IMR-90 (cell line): ENCODE data around the gene MPST. TPM values are rescaled to one million over a fixed set of nuclear protein-coding genes. Genes with fewer than 3 reads are reported as not detected.

Source experiments
- ATAC-seq: fragments of 200-7000 bp; cut with Tn5 transposase; 2 replicates; pipeline ENCODE4 v1.9.1; 2020; ENCODE audit warnings: low read depth, mild to moderate bottlenecking, moderate library complexity
- BruUV-seq: library from RNA; stranded (reverse); fragments of 400-500 nt; replicated peaks from 2 replicates; lab custom pipeline; 2021; lab: Mats Ljungman, UMichigan
- CTCF ChIA-PET: fragments of 300-600 bp; formaldehyde crosslinking; extraction: SDS; loops from one replicate; lab custom pipeline; 2021; ENCODE audit warnings: antibody characterized with exemption; lab: Yijun Ruan, JAX
- POLR2A ChIA-PET: fragments of 300-600 bp; sonication (Branson Sonifier 250); formaldehyde crosslinking; loops from one replicate; lab custom pipeline; 2022; ENCODE audit warnings: antibody characterized with exemption; ENCODE audit not compliant: unreplicated experiment; lab: Charles Lee
- DNase-seq: peaks from one replicate; pipeline ENCODE4 v3.0.0; 2013
- H2AFZ ChIP-seq: replicated peaks from 2 replicates; pipeline ENCODE3; 2013; ENCODE audit warnings: low read length, mild to moderate bottlenecking; ENCODE audit not compliant: poor library complexity
- H2AK5ac ChIP-seq: 2 replicates; pipeline ENCODE4 v1.6.1; 2013; ENCODE audit warnings: low read depth, low read length, inconsistent platforms
- H2AK9ac ChIP-seq: replicated peaks from 2 replicates; pipeline ENCODE3; 2013; ENCODE audit warnings: mild to moderate bottlenecking, low read depth, low read length, moderate library complexity; ENCODE audit not compliant: poor library complexity
- H2BK120ac ChIP-seq: 2 replicates; pipeline ENCODE4 v1.6.1; 2013; ENCODE audit warnings: low read depth, low read length, inconsistent platforms
- H2BK15ac ChIP-seq: 3 replicates; pipeline ENCODE4 v1.6.1; 2013; ENCODE audit warnings: low read depth, low read length, inconsistent platforms
- H2BK20ac ChIP-seq: 2 replicates; pipeline ENCODE4 v1.6.1; 2013; ENCODE audit warnings: low read depth, mild to moderate bottlenecking, inconsistent platforms, low read length, moderate library complexity
- H2BK5ac ChIP-seq: 2 replicates; pipeline ENCODE4 v1.6.1; 2013; ENCODE audit warnings: mild to moderate bottlenecking, low read depth, low read length, inconsistent platforms; ENCODE audit not compliant: poor library complexity, severe bottlenecking
- H3K14ac ChIP-seq: replicated peaks from 2 replicates; pipeline ENCODE4 v1.6.1; 2013; ENCODE audit warnings: low read depth, low read length, inconsistent platforms
- H3K18ac ChIP-seq: 2 replicates; pipeline ENCODE4 v1.6.1; 2013; ENCODE audit warnings: low read depth, low read length, control low read depth
- H3K23ac ChIP-seq: 2 replicates; pipeline ENCODE4 v1.6.1; 2013; ENCODE audit warnings: low read depth, low read length, inconsistent platforms
- H3K27ac ChIP-seq: 2 replicates; pipeline ENCODE4 v1.5.1; 2013; ENCODE audit warnings: mild to moderate bottlenecking, control low read depth, low read length; ENCODE audit not compliant: insufficient read depth
- H3K27me3 ChIP-seq: 2 replicates; pipeline ENCODE4 v1.6.1; 2013; ENCODE audit warnings: low read length; ENCODE audit not compliant: control insufficient read depth, insufficient read depth
- H3K36me3 ChIP-seq: 2 replicates; pipeline ENCODE4 v1.6.1; 2013; ENCODE audit warnings: low read length, mixed read lengths; ENCODE audit not compliant: control insufficient read depth, insufficient read depth
- H3K4ac ChIP-seq: 2 replicates; pipeline ENCODE4 v1.6.1; 2013; ENCODE audit warnings: low read depth, low read length, inconsistent platforms
- H3K4me1 ChIP-seq: 2 replicates; pipeline ENCODE4 v1.6.1; 2013; ENCODE audit warnings: low read length, mixed read lengths; ENCODE audit not compliant: control insufficient read depth, insufficient read depth
- H3K4me2 ChIP-seq: 2 replicates; pipeline ENCODE4 v1.6.1; 2013; ENCODE audit warnings: low read depth, mild to moderate bottlenecking, control low read depth, low read length, moderate library complexity
- H3K4me3 ChIP-seq: 2 replicates; pipeline ENCODE4 v1.5.1; 2013; ENCODE audit warnings: low read depth, mild to moderate bottlenecking, control low read depth, low read length, moderate library complexity; ENCODE audit not compliant: insufficient read depth
- H3K56ac ChIP-seq: 2 replicates; pipeline ENCODE4 v1.6.1; 2013; ENCODE audit warnings: low read length, inconsistent platforms; ENCODE audit not compliant: insufficient read depth; ENCODE audit errors: extremely low read depth
- H3K79me1 ChIP-seq, 2 experiments: 2 replicates each; pipeline ENCODE4 v1.6.1; 2013; ENCODE audit warnings: low read length in 2 of 2, inconsistent platforms in 1 of 2, low read depth in 1 of 2
- H3K9ac ChIP-seq: 2 replicates; pipeline ENCODE4 v1.6.1; 2013; ENCODE audit warnings: low read depth, low read length, control low read depth
- H3K9me1 ChIP-seq: 2 replicates; pipeline ENCODE4 v1.6.1; 2013; ENCODE audit warnings: low read length, inconsistent platforms; ENCODE audit not compliant: insufficient read depth
- H3K9me3 ChIP-seq: 2 replicates; pipeline ENCODE4 v1.6.1; 2013; ENCODE audit warnings: low read length; ENCODE audit not compliant: control insufficient read depth, insufficient read depth
- H4K20me1 ChIP-seq: 2 replicates; pipeline ENCODE4 v1.6.1; 2013; ENCODE audit warnings: low read length, inconsistent platforms; ENCODE audit not compliant: insufficient read depth
- H4K5ac ChIP-seq: 2 replicates; pipeline ENCODE4 v1.6.1; 2013; ENCODE audit warnings: mild to moderate bottlenecking, low read depth, low read length, control low read depth
- H4K8ac ChIP-seq, 2 experiments: 2 replicates each; pipeline ENCODE4 v1.6.1; 2013; ENCODE audit warnings: low read depth in 2 of 2, low read length in 2 of 2, control low read depth in 1 of 2, inconsistent platforms in 1 of 2
- H4K91ac ChIP-seq: 2 replicates; pipeline ENCODE4 v1.6.1; 2013; ENCODE audit warnings: low read depth, low read length, inconsistent platforms; ENCODE audit not compliant: insufficient read depth
- BHLHE40 ChIP-seq: fragments of 150-350 bp; IDR thresholded peaks from 2 replicates; pipeline ENCODE4 v1.6.1; 2016; ENCODE audit warnings: mild to moderate bottlenecking, low read depth, low read length
- CEBPB ChIP-seq: IDR thresholded peaks from 2 replicates; pipeline ENCODE4 v1.6.1; 2012; ENCODE audit warnings: low read depth, low read length, improper control_type of control experiment
- CHD1 ChIP-seq: IDR thresholded peaks from 2 replicates; pipeline ENCODE4 v1.6.1; 2012; ENCODE audit warnings: low read depth, low read length, improper control_type of control experiment
- CTCF ChIP-seq: conservative IDR thresholded peaks from 2 replicates; pipeline ENCODE4 v1.5.1; 2012; ENCODE audit warnings: mild to moderate bottlenecking, low read depth, low read length, improper control_type of control experiment
- ELK1 ChIP-seq: fragments of 150-350 bp; IDR thresholded peaks from 2 replicates; pipeline ENCODE4 v1.6.1; 2016; ENCODE audit warnings: low read depth, mild to moderate bottlenecking, low read length, moderate library complexity, borderline replicate concordance
- FOS ChIP-seq: fragments of 150-350 bp; IDR thresholded peaks from 2 replicates; pipeline ENCODE4 v1.6.1; 2016; ENCODE audit warnings: low read depth, low read length
- MAFK ChIP-seq: IDR thresholded peaks from 2 replicates; pipeline ENCODE4 v1.6.1; 2012; ENCODE audit warnings: low read depth, low read length, improper control_type of control experiment
- MAZ ChIP-seq: IDR thresholded peaks from 2 replicates; pipeline ENCODE4 v1.6.1; 2012; ENCODE audit warnings: low read depth, mild to moderate bottlenecking, low read length, improper control_type of control experiment, moderate library complexity, borderline replicate concordance
- MXI1 ChIP-seq: IDR thresholded peaks from 2 replicates; pipeline ENCODE4 v1.6.1; 2012; ENCODE audit warnings: low read depth, mild to moderate bottlenecking, low read length, moderate library complexity, borderline replicate concordance
- POLR2A ChIP-seq: IDR thresholded peaks from 2 replicates; pipeline ENCODE4 v1.6.1; 2012; ENCODE audit warnings: mild to moderate bottlenecking, low read depth, low read length
- RAD21 ChIP-seq: IDR thresholded peaks from 2 replicates; pipeline ENCODE4 v1.6.1; 2012; ENCODE audit warnings: low read length, improper control_type of control experiment
- RCOR1 ChIP-seq: IDR thresholded peaks from 2 replicates; pipeline ENCODE4 v1.6.1; 2012; ENCODE audit warnings: mild to moderate bottlenecking, low read length, improper control_type of control experiment; ENCODE audit not compliant: insufficient replicate concordance
- RFX5 ChIP-seq: IDR thresholded peaks from 2 replicates; pipeline ENCODE4 v1.8.0; 2012; ENCODE audit warnings: low read depth, mild to moderate bottlenecking, low read length, moderate library complexity
- SMC3 ChIP-seq: fragments of 150-350 bp; IDR thresholded peaks from 2 replicates; pipeline ENCODE4 v1.6.1; 2016; ENCODE audit warnings: low read depth, mild to moderate bottlenecking, antibody characterized with exemption, low read length, moderate library complexity
- WGBS, 2 experiments: methylation state at CpG; one replicate each; pipeline versions ENCODE4 v1.1.5 to v1.1.7; 2013; ENCODE audit warnings: missing lambda C conversion rate in 2 of 2; ENCODE audit not compliant: insufficient read length in 1 of 2; ENCODE audit errors: extremely low coverage in 2 of 2; 5-methylcytosine and 5-hydroxymethylcytosine counted together
- dilution Hi-C: fragments of 300-500 bp; cut with HindIII; formaldehyde crosslinking; loops from one replicate; pipeline ENCODE4 v1.14.3; 2018; ENCODE audit warnings: low sequenced_read_pairs; ENCODE audit not compliant: unreplicated experiment
- in situ Hi-C: fragments of 300-500 bp; cut with MboI; formaldehyde crosslinking; loops from 3 replicates; pipeline ENCODE4 v1.14.3; 2019; ENCODE audit warnings: low sequenced_read_pairs, inconsistent platforms, mixed read lengths
- intact Hi-C: fragments of 100-400 bp; cut with micrococcal nuclease; formaldehyde crosslinking; loops from 2 replicates; pipeline ENCODE4 v1.10.0; 2022
- polyA plus RNA-seq, 3 experiments: library from polyadenylated mRNA; depleted of rRNA; stranded (reverse); fragments of >200 nt; gene quantifications; 2 replicates each; pipeline ENCODE4 v1.2.3, GENCODE V29; 2012; ENCODE audit warnings: low replicate concordance in 1 of 3
- total RNA-seq: library from RNA; depleted of rRNA; stranded (reverse); fragments of >200 nt; gene quantifications from 2 replicates; pipeline ENCODE4 v1.2.3, GENCODE V29; 2012

MPST gene
- total and polyA plus RNA-seq, 2 of the 4 experiments (the other 2 are of a cell fraction) = 19.2 to 43.0 TPM

- no peak for TF ChIP-seq SMC3
- no peak for TF ChIP-seq BHLHE40
- TF ChIP-seq CEBPB = no peak
- TF ChIP-seq MAFK = no peak
- no peak for TF ChIP-seq POLR2A
- no peak for TF ChIP-seq CHD1
- no peak for TF ChIP-seq MXI1
- no peak for TF ChIP-seq RFX5
- no peak for TF ChIP-seq RCOR1
- no peak; the same call in 1 of the 2 replicates for TF ChIP-seq CTCF
- TF ChIP-seq FOS = no peak
- no peak for TF ChIP-seq MAZ
- no peak for TF ChIP-seq ELK1
- TF ChIP-seq RAD21 = no peak
- Histone ChIP-seq H3K36me3 (peaks cover 30% of the 10 kb centered on the region), H3K56ac (no peak overlapping the region), H4K5ac (no peak overlapping the region), H2BK15ac (no peak overlapping the region), H2AK5ac (no peak overlapping the region), H4K91ac (no peak overlapping the region), H2BK5ac (no peak overlapping the region), H3K4me2 (no peak overlapping the region), H3K4ac (no peak overlapping the region), H2BK20ac (no peak overlapping the region), H3K18ac (no peak overlapping the region), H3K4me1 (no peaks in the 10 kb centered on the region; the same call in 1 of the 2 replicates), H3K23ac (no peak overlapping the region), H4K20me1 (peaks cover 8% of the 10 kb centered on the region; the same call in 1 of the 2 replicates), H3K9ac (no peak overlapping the region), H2AK9ac (no peak overlapping the region), H3K79me1 (peaks cover 0 to 9% of the 10 kb centered on the region in 2 experiments; a peak in 2 of 4 replicates), H2BK120ac (no peak overlapping the region), H3K4me3 (no peak overlapping the region), H2AFZ (no peak overlapping the region), H3K9me1 (peaks cover 9% of the 10 kb centered on the region; the same call in 1 of the 2 replicates), H3K14ac (no peak overlapping the region), H3K27me3 (peaks cover 5% of the 10 kb centered on the region), H4K8ac (no peak overlapping the region), H3K9me3 (no peaks in the 10 kb centered on the region), H3K27ac (no peak overlapping the region)
- POLR2A ChIA-PET = no interaction called here
- dilution Hi-C loops (no loop called here), in situ Hi-C loops (no loop called here), intact Hi-C loops (no loop called here)
- DNase-seq = no peak
- 77% methylated on average over 10 of the region's 14 CpGs; no CpG with 5 or more reads in 1 of the 2 experiments for WGBS, 2 experiments
- CTCF ChIA-PET = no interaction called here
- BruUV-seq = no TSS peak
- ATAC-seq = no peak
Observed at GRCh38 chr22:37030560-37031281, 11.2 kb downstream of the MPST start.
